ENCODE measurements around the gene KCNC3.

The KCNC3 gene

DNA sequence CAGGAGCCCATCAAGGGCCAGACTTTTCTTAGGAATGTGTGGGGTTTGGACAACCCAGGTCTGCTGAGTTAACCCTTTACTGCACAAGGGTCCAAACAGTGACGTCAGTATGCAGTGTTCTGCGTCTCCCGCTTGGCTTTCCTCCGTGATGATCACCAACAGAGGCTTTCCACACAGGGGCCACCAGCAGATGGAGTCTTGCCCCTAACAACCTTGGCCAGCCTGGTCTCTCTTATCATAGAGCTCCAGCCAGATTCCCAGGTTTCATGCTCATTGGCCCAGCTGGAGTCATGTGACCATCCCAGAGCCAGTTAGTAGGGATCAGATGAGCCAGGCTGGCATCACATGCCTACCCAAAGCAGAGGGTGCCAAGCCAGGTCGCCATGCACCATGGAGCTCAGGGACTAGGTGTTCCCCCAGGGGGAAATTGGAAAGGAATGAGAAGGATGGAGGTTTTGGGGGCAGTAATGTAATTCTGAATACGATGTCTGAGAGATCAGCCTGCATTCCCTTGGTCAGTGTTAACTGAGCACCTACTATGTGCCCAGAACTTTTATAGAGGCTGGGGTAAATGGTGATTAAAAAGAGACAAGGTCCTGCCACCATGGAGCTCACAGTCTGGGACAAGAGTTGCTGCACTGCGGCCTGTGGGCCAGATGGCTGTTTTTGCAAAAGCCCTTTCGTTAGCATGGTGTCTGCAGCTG is 64.5 kb downstream of the KCNC3 start:
- H3K27me3 ChIP-seq (ENCODE audit: control insufficient read depth, insufficient read depth, low read length, poor library complexity, severe bottlenecking) = no peaks in the 10 kb centered on the region
- H3K36me3 ChIP-seq (ENCODE audit: control insufficient read depth, insufficient read depth, low read length) = no peaks in the 10 kb centered on the region
- H3K4me1 ChIP-seq (ENCODE audit: control insufficient read depth, insufficient read depth, low read length) = no peaks in the 10 kb centered on the region
- peaks cover 2% of the 10 kb centered on the region for H3K9me3 ChIP-seq (ENCODE audit: control insufficient read depth, low read length)
- WGBS, 2 experiments = 70 to 77% methylated on average over 8 of the region's 8 CpGs
- H3K4me3 ChIP-seq (ENCODE audit: insufficient read depth, low read depth, low read length) = no peak overlapping the region
- no peak overlapping the region for H3K27ac ChIP-seq (ENCODE audit: insufficient read depth, low read depth, low read length, poor library complexity, severe bottlenecking)

- Histone ChIP-seq H3K27me3 (ENCODE audit: control insufficient read depth, insufficient read depth, low read length, poor library complexity, severe bottlenecking) (no peaks in the 10 kb centered on the region), H3K27ac (ENCODE audit: insufficient read depth, low read depth, low read length, poor library complexity, severe bottlenecking) (no peak overlapping the region), H3K36me3 (ENCODE audit: control insufficient read depth, insufficient read depth, low read length) (no peaks in the 10 kb centered on the region), H3K4me1 (ENCODE audit: control insufficient read depth, insufficient read depth, low read length) (no peaks in the 10 kb centered on the region), H3K4me3 (ENCODE audit: insufficient read depth, low read depth, low read length) (no peak overlapping the region), H3K9me3 (ENCODE audit: control insufficient read depth, low read length) (no peaks in the 10 kb centered on the region)
- 92 to 93% methylated on average over 8 of the region's 8 CpGs for WGBS, 2 experiments
Measured at GRCh38 chr19:50263176-50263575, 66.0 kb downstream of the KCNC3 start.
